NCI-H2029 treated with DMSO at 0.1 percent for 48 hours (cell line): ENCODE results near the gene LMAN2L.

Experiments
- DNase-seq: peaks from one replicate; lab custom pipeline; 2025; lab: John Stamatoyannopoulos, UW

LMAN2L gene

GRCh38 chr2:96760036-96760985 lies 20.4 kb upstream of the LMAN2L start, which contains the start of gene CNNM4:
CNNM4 (plus strand) TSS chr2:96760902; CDS start chr2:96761000, 98 bp downstream.
- peak; percentile 49 for DNase-seq

- no peak for DNase-seq
Measured at GRCh38 chr2:96759548-96759947, 19.7 kb upstream of the LMAN2L start.

GRCh38 chr2:96758987-96759386 lies 19.1 kb upstream of the LMAN2L start:
- DNase-seq, result no peak

- no peak for DNase-seq
Measured at GRCh38 chr2:96757477-96757860, 17.6 kb upstream of the LMAN2L start.

GRCh38 chr2:96756788-96757476 lies 17.1 kb upstream of the LMAN2L start:
- no peak for DNase-seq

- DNase-seq, result no peak
Measured at GRCh38 chr2:96754317-96754716, 14.5 kb upstream of the LMAN2L start.

GRCh38 chr2:96753661-96754282 lies 13.9 kb upstream of the LMAN2L start:
- DNase-seq, result no peak

- DNase-seq, result no peak
Measured at GRCh38 chr2:96751800-96752199, 11.9 kb upstream of the LMAN2L start.

- DNase-seq, result no peak
Measured at GRCh38 chr2:96747061-96747617, 7.3 kb upstream of the LMAN2L start.

GRCh38 chr2:96739076-96739632 lies 710 bp downstream of the LMAN2L start:
- DNase-seq, result no peak

GRCh38 chr2:96737831-96738230 lies 2.0 kb downstream of the LMAN2L start:
- DNase-seq, result no peak

GRCh38 chr2:96737251-96737650 lies 2.6 kb downstream of the LMAN2L start:
- DNase-seq, result no peak

- no peak for DNase-seq
Measured at GRCh38 chr2:96734880-96735583, 4.8 kb downstream of the LMAN2L start.

GRCh38 chr2:96733931-96734330 lies 5.9 kb downstream of the LMAN2L start:
- no peak for DNase-seq

- no peak for DNase-seq
Measured at GRCh38 chr2:96730212-96730611, 9.7 kb downstream of the LMAN2L start.

- no peak for DNase-seq
Measured at GRCh38 chr2:96729748-96730147, 10.1 kb downstream of the LMAN2L start.

- DNase-seq, result no peak
Measured at GRCh38 chr2:96727431-96727830, 12.4 kb downstream of the LMAN2L start.

- DNase-seq, result no peak
Measured at GRCh38 chr2:96726131-96726530, 13.7 kb downstream of the LMAN2L start.

- no peak for DNase-seq
Measured at GRCh38 chr2:96716388-96716787, 23.5 kb downstream of the LMAN2L start.

GRCh38 chr2:96715658-96716057 lies 24.2 kb downstream of the LMAN2L start:
- DNase-seq, result no peak

GRCh38 chr2:96710985-96711384 lies 28.9 kb downstream of the LMAN2L start:
- DNase-seq, result no peak
